ENCODE results near the gene SLC36A3. TPM values are rescaled to one million over a fixed set of nuclear protein-coding genes. Genes with fewer than 3 reads are reported as not detected.

Gene SLC36A3
- polyA plus RNA-seq, 1 experiment: not detected

DNA sequence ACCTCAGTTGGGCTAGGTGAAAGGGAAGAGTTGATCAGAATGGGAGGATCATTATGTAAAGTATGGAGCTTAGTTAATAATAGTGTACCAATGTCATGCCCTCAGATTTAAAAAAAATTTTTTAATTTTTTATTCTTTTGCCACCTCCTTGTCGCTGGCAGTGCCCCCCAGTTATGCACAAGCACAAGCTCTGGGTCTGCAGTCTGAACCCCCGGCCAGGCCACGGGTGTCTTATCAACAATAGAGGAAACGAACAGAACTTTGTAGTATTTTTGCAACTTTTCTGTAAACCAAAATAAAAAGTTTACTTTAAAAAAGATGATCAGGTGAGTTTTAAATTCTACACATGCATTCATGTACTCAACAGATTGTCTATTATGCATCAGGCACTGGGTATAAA is 51.9 kb downstream of the SLC36A3 start:
- DNase-seq (ENCODE audit: low read depth, low spot score): no peak
- Histone ChIP-seq H3K27me3 (ENCODE audit: control insufficient read depth, insufficient read depth, low read length) (peaks cover 3% of the 10 kb centered on the region), H3K27ac (ENCODE audit: low read depth, low read length) (no peak overlapping the region), H3K9me3 (ENCODE audit: control insufficient read depth, insufficient read depth, low read length) (no peaks in the 10 kb centered on the region), H3K4me3 (ENCODE audit: low read depth, low read length) (no peak overlapping the region)
- TF ChIP-seq, protein P1, sequence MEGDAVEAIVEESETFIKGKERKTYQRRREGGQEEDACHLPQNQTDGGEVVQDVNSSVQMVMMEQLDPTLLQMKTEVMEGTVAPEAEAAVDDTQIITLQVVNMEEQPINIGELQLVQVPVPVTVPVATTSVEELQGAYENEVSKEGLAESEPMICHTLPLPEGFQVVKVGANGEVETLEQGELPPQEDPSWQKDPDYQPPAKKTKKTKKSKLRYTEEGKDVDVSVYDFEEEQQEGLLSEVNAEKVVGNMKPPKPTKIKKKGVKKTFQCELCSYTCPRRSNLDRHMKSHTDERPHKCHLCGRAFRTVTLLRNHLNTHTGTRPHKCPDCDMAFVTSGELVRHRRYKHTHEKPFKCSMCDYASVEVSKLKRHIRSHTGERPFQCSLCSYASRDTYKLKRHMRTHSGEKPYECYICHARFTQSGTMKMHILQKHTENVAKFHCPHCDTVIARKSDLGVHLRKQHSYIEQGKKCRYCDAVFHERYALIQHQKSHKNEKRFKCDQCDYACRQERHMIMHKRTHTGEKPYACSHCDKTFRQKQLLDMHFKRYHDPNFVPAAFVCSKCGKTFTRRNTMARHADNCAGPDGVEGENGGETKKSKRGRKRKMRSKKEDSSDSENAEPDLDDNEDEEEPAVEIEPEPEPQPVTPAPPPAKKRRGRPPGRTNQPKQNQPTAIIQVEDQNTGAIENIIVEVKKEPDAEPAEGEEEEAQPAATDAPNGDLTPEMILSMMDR (IDR thresholded peaks at IDR 0.05; ENCODE audit: low read depth, low read length): no peak
- ChIA-PET POLR2A (interaction anchor here (0.9 to 1.5 kb wide), 2 partner anchors 64 to 89 kb away, joined by 3 to 12 read pairs; no protein-coding TSS in a partner anchor), CTCF (interaction anchor here (0.7 to 4.0 kb wide), 4 partner anchors 10 to 147 kb away, joined by 4 to 21 read pairs (median 6); no protein-coding TSS in a partner anchor)

DNA sequence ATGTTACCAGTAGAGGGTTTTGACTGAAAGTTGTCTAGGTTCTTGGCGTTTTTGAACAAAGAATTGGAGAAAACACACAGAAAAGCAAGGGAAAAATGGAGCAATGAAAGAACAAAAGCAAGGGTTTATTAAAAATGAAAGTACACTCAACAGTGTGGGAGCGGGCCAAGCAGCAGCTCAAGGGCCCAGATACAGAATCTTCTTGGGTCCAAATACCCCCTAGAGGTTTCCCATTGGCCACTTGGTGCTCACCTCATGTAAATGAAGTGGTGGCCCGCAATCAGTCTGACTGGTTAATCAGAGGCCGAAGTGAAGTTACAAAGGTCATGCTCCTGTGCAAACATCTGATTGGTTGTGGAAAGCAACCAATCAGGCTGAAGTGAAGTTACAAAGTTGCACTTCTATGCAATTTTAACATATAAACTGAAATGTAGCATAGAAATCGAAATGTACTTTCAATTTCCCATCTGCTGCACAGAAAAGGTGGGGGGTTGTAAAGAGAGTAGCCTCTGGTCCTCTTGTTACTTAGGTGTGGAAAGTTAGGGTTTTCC is 52.5 kb downstream of the SLC36A3 start:
- no peak overlapping the region for H3K4me3 ChIP-seq (ENCODE audit: low read depth, low read length)
- no peak overlapping the region for H3K27ac ChIP-seq (ENCODE audit: low read depth, low read length)
- ChIA-PET CTCF (interaction anchor here (4.0 kb wide), 1 partner anchor 12 kb away, joined by 21 read pairs; no protein-coding TSS in a partner anchor), POLR2A (no interaction called here)
- TF ChIP-seq, protein P1 (IDR thresholded peaks at IDR 0.05; ENCODE audit: low read depth, low read length): no peak
- peaks cover 3% of the 10 kb centered on the region for H3K27me3 ChIP-seq (ENCODE audit: control insufficient read depth, insufficient read depth, low read length)
- H3K9me3 ChIP-seq (ENCODE audit: control insufficient read depth, insufficient read depth, low read length): no peaks in the 10 kb centered on the region
- DNase-seq (ENCODE audit: low read depth, low spot score): no peak

DNA sequence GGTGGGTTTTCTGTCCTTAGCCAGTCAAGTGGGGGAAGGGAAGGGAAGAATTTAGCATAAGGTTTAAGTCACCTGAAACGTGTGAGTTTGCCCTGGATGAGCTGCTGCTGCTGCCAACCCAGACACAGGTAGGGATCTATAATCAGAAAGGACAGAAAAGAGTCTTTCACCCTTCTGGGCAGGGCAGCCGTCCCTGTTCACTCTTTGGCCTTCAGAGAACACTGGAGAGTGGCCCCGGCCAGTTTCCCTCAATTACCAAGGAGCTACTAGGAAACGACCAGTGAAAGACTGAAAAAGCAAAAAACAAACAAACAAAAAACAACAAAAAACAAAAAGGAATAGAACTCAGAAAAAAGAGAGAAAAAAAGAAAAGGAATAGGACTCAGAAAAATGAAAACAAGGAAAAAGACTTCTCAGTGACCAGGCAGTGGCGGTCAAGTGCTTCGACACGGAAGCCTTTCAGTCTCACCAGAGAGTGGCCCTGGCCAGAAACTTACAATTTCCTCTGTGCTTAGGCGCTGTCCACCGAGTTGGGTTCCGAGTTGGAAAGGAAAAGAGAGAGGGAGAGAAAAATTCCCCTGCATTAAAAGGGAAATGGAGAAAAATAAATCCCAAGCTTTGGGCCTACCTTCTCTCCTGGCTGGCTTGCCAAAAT is 53.1 kb downstream of the SLC36A3 start:
- H3K27me3 ChIP-seq (ENCODE audit: control insufficient read depth, insufficient read depth, low read length): peaks cover 3% of the 10 kb centered on the region
- no peaks in the 10 kb centered on the region for H3K9me3 ChIP-seq (ENCODE audit: control insufficient read depth, insufficient read depth, low read length)
- ChIA-PET POLR2A (no interaction called here), CTCF (interaction anchor here (1.1 to 2.5 kb wide), 2 partner anchors 12 to 136 kb away, joined by 4 to 8 read pairs; no protein-coding TSS in a partner anchor)
- no peak overlapping the region for H3K4me3 ChIP-seq (ENCODE audit: low read depth, low read length)
- no peak overlapping the region for H3K27ac ChIP-seq (ENCODE audit: low read depth, low read length)
- no peak for DNase-seq (ENCODE audit: low read depth, low spot score)
- TF ChIP-seq, protein P1 (IDR thresholded peaks at IDR 0.05; ENCODE audit: low read depth, low read length): no peak

GRCh38 chr5:151249281-151249680 is 54.3 kb downstream of the SLC36A3 start:
- POLR2A ChIA-PET: no interaction called here

More at GRCh38 chr5:151249281-151249680, 54.3 kb downstream of the SLC36A3 start:
- CTCF ChIA-PET: interaction anchor here (1.1 to 2.5 kb wide), 3 partner anchors 11 to 134 kb away, joined by 4 to 8 read pairs (median 4); no protein-coding TSS in a partner anchor
- Histone ChIP-seq H3K4me3 (ENCODE audit: low read depth, low read length) (no peak overlapping the region), H3K27ac (ENCODE audit: low read depth, low read length) (no peak overlapping the region), H3K27me3 (ENCODE audit: control insufficient read depth, insufficient read depth, low read length) (peaks cover 3% of the 10 kb centered on the region), H3K9me3 (ENCODE audit: control insufficient read depth, insufficient read depth, low read length) (no peaks in the 10 kb centered on the region)
- TF ChIP-seq, protein P1 (IDR thresholded peaks at IDR 0.05; ENCODE audit: low read depth, low read length): no peak
- no peak for DNase-seq (ENCODE audit: low read depth, low spot score)
